Bronchial epithelial cell (primary cell): ENCODE measurements around the gene PKD1L1. TPM values are rescaled to one million over a fixed set of nuclear protein-coding genes. Genes with fewer than 3 reads are reported as not detected.

Source experiments
- DNase-seq: peaks from one replicate; pipeline ENCODE4 v3.0.0-alpha.2; 2010; ENCODE audit warnings: low read depth
- FAIRE-seq: peaks from 2 replicates; lab custom pipeline; 2011; peaks lifted over from hg19 to GRCh38; lab: Jason Lieb, UNC
- H3K27me3 ChIP-seq: 2 replicates; pipeline ENCODE4 v1.5.1; 2011; ENCODE audit warnings: low read length; ENCODE audit not compliant: control insufficient read depth, insufficient read depth
- H3K36me3 ChIP-seq: 2 replicates; pipeline ENCODE4 v1.5.1; 2011; ENCODE audit warnings: low read length; ENCODE audit not compliant: control insufficient read depth, insufficient read depth
- H3K4me3 ChIP-seq: 2 replicates; pipeline ENCODE4 v1.5.1; 2011; ENCODE audit warnings: mild to moderate bottlenecking, low read depth, low read length, control low read depth
- CTCF ChIP-seq: IDR thresholded peaks from 2 replicates; pipeline ENCODE4 v1.5.1; 2011; ENCODE audit warnings: mild to moderate bottlenecking, moderate library complexity, low read length, control low read depth, inconsistent platforms; ENCODE audit not compliant: insufficient read depth, severe bottlenecking
- total RNA-seq: library from RNA; depleted of rRNA; stranded (reverse); fragments of >200 nt; gene quantifications from 2 replicates; pipeline ENCODE4 v1.2.1, GENCODE V29; 2014

The PKD1L1 gene
- total RNA-seq, 1 donor from 2014 or later: under 0.01 TPM

GRCh38 chr7:47839381-47839780, 108.9 kb downstream of the PKD1L1 start:
- Histone ChIP-seq H3K36me3 (no peaks in the 10 kb centered on the region), H3K4me3 (no peak overlapping the region), H3K27me3 (no peaks in the 10 kb centered on the region)
- DNase-seq: no peak
- no peak for TF ChIP-seq CTCF
- FAIRE-seq: no peak

GRCh38 chr7:47837826-47838225, 110.4 kb downstream of the PKD1L1 start:
- Histone ChIP-seq H3K36me3 (no peaks in the 10 kb centered on the region), H3K4me3 (no peak overlapping the region), H3K27me3 (no peaks in the 10 kb centered on the region)
- no peak for TF ChIP-seq CTCF
- FAIRE-seq (no peak), DNase-seq (no peak)

GRCh38 chr7:47836503-47837202, 111.6 kb downstream of the PKD1L1 start:
- TF ChIP-seq CTCF: no peak
- DNase-seq (no peak), FAIRE-seq (no peak)
- Histone ChIP-seq H3K27me3 (no peaks in the 10 kb centered on the region), H3K4me3 (no peak overlapping the region), H3K36me3 (no peaks in the 10 kb centered on the region)

- no peaks in the 10 kb centered on the region for H3K27me3 ChIP-seq
- no peak for DNase-seq
- H3K4me3 ChIP-seq: no peak overlapping the region
- FAIRE-seq: peak; percentile 66
- H3K36me3 ChIP-seq: no peaks in the 10 kb centered on the region
- TF ChIP-seq CTCF: no peak
Measured at GRCh38 chr7:47836080-47836479, 112.2 kb downstream of the PKD1L1 start.

- no peak for FAIRE-seq
- Histone ChIP-seq H3K36me3 (no peaks in the 10 kb centered on the region), H3K27me3 (no peaks in the 10 kb centered on the region), H3K4me3 (no peak overlapping the region)
- DNase-seq: no peak
- TF ChIP-seq CTCF: no peak
Measured at GRCh38 chr7:47833211-47833610, 115.1 kb downstream of the PKD1L1 start.
